ENCODE data around the gene DISP2.
A peak's percentile ranks its signal among the peaks of the same experiment; 100 is the strongest.

DISP2 gene

GRCh38 chr15:40342416-40343320 is 15.4 kb upstream of the DISP2 start:
- Mint-ChIP-seq H3K4me3 (no peak overlapping the region), H3K4me1 (peaks cover 14 to 20% of the 10 kb centered on the region in 2 donors), H3K9me3 (no peaks in the 10 kb centered on the region), H3K27ac (no peak overlapping the region), H3K36me3 (no peaks in the 10 kb centered on the region), H3K27me3 (peaks cover 0 to 13% of the 10 kb centered on the region in 2 donors)
- ATAC-seq (replicated peaks) (no peak), DNase-seq (no peak)

- no peak overlapping the region for H3K4me3 Mint-ChIP-seq
- H3K27me3 Mint-ChIP-seq, result peaks cover 0 to 4% of the 10 kb centered on the region in 2 donors
- no peaks in the 10 kb centered on the region for H3K9me3 Mint-ChIP-seq
- peaks cover 8 to 12% of the 10 kb centered on the region in 2 donors for H3K4me1 Mint-ChIP-seq
- no peak for ATAC-seq (replicated peaks)
- H3K36me3 Mint-ChIP-seq, result no peaks in the 10 kb centered on the region
- DNase-seq, result no peak
- no peak overlapping the region for H3K27ac Mint-ChIP-seq
Observed at GRCh38 chr15:40343512-40343911, 14.5 kb upstream of the DISP2 start.

GRCh38 chr15:40344217-40344616 is 13.8 kb upstream of the DISP2 start:
- Mint-ChIP-seq H3K4me3 (no peak overlapping the region), H3K36me3 (no peaks in the 10 kb centered on the region), H3K4me1 (peaks cover 5 to 7% of the 10 kb centered on the region in 2 donors), H3K27me3 (no peaks in the 10 kb centered on the region), H3K27ac (no peak overlapping the region), H3K9me3 (no peaks in the 10 kb centered on the region)
- DNase-seq, result no peak
- no peak for ATAC-seq (replicated peaks)

GRCh38 chr15:40344631-40345120 is 13.3 kb upstream of the DISP2 start:
- Mint-ChIP-seq H3K9me3 (no peaks in the 10 kb centered on the region), H3K4me1 (peaks cover 5 to 7% of the 10 kb centered on the region in 2 donors), H3K4me3 (no peak overlapping the region), H3K27me3 (no peaks in the 10 kb centered on the region), H3K27ac (no peak overlapping the region), H3K36me3 (no peaks in the 10 kb centered on the region)
- peak; percentile 84 to 85 for ATAC-seq (replicated peaks)
- DNase-seq, result peak; percentile 55

GRCh38 chr15:40345225-40345866 is 12.7 kb upstream of the DISP2 start:
- Mint-ChIP-seq H3K4me1 (peaks cover 5 to 7% of the 10 kb centered on the region in 2 donors), H3K36me3 (no peaks in the 10 kb centered on the region), H3K9me3 (no peaks in the 10 kb centered on the region), H3K4me3 (no peak overlapping the region), H3K27me3 (no peaks in the 10 kb centered on the region), H3K27ac (no peak overlapping the region)
- DNase-seq (no peak), ATAC-seq (replicated peaks) (no peak)

- DNase-seq, result no peak
Observed at GRCh38 chr15:40345867-40346578, 12.0 kb upstream of the DISP2 start.

GRCh38 chr15:40346579-40347558 is 11.2 kb upstream of the DISP2 start:
- H3K4me3 Mint-ChIP-seq, result no peak overlapping the region
- H3K36me3 Mint-ChIP-seq, result no peaks in the 10 kb centered on the region

More at GRCh38 chr15:40345867-40346578, 12.0 kb upstream of the DISP2 start:
- Mint-ChIP-seq H3K4me1 (peaks cover 5 to 7% of the 10 kb centered on the region in 2 donors), H3K9me3 (no peaks in the 10 kb centered on the region), H3K27me3 (no peaks in the 10 kb centered on the region), H3K4me3 (no peak overlapping the region), H3K27ac (no peak overlapping the region), H3K36me3 (no peaks in the 10 kb centered on the region)
- ATAC-seq (replicated peaks), result no peak

GRCh38 chr15:40347559-40348473 is 10.2 kb upstream of the DISP2 start:
- H3K9me3 Mint-ChIP-seq, result no peaks in the 10 kb centered on the region
- H3K4me1 Mint-ChIP-seq, result peaks cover 5 to 7% of the 10 kb centered on the region in 2 donors
- DNase-seq (no peak), ATAC-seq (replicated peaks) (no peak)
- H3K27ac Mint-ChIP-seq, result no peak overlapping the region
- H3K27me3 Mint-ChIP-seq, result no peaks in the 10 kb centered on the region
- H3K4me3 Mint-ChIP-seq, result no peak overlapping the region
- H3K36me3 Mint-ChIP-seq, result no peaks in the 10 kb centered on the region

More at GRCh38 chr15:40346579-40347558, 11.2 kb upstream of the DISP2 start:
- H3K9me3 Mint-ChIP-seq, result no peaks in the 10 kb centered on the region
- no peak overlapping the region for H3K27ac Mint-ChIP-seq
- ATAC-seq (replicated peaks) (no peak), DNase-seq (no peak)
- H3K27me3 Mint-ChIP-seq, result no peaks in the 10 kb centered on the region
- peaks cover 5 to 7% of the 10 kb centered on the region in 2 donors for H3K4me1 Mint-ChIP-seq

- no peak overlapping the region for H3K27ac Mint-ChIP-seq
- H3K4me3 Mint-ChIP-seq, result no peak overlapping the region
- no peak for DNase-seq
- H3K9me3 Mint-ChIP-seq, result no peaks in the 10 kb centered on the region
- H3K27me3 Mint-ChIP-seq, result no peaks in the 10 kb centered on the region
- peaks cover 5 to 7% of the 10 kb centered on the region in 2 donors for H3K4me1 Mint-ChIP-seq
- no peaks in the 10 kb centered on the region for H3K36me3 Mint-ChIP-seq
- ATAC-seq (replicated peaks), result no peak
Observed at GRCh38 chr15:40348474-40348870, 9.5 kb upstream of the DISP2 start.

- peaks cover 5 to 7% of the 10 kb centered on the region in 2 donors for H3K4me1 Mint-ChIP-seq
- no peaks in the 10 kb centered on the region for H3K27me3 Mint-ChIP-seq
- no peaks in the 10 kb centered on the region for H3K9me3 Mint-ChIP-seq
- no peak for ATAC-seq (replicated peaks)
- no peak overlapping the region for H3K27ac Mint-ChIP-seq
- no peaks in the 10 kb centered on the region for H3K36me3 Mint-ChIP-seq
- no peak overlapping the region for H3K4me3 Mint-ChIP-seq
- DNase-seq, result no peak
Observed at GRCh38 chr15:40349163-40349562, 8.9 kb upstream of the DISP2 start.

- no peak for DNase-seq
- H3K4me1 Mint-ChIP-seq, result peaks cover 0 to 2% of the 10 kb centered on the region in 2 donors
- H3K36me3 Mint-ChIP-seq, result no peaks in the 10 kb centered on the region
- no peaks in the 10 kb centered on the region for H3K9me3 Mint-ChIP-seq
- no peak overlapping the region for H3K27ac Mint-ChIP-seq
- no peak overlapping the region for H3K4me3 Mint-ChIP-seq
- no peak for ATAC-seq (replicated peaks)
- peaks cover 0 to 5% of the 10 kb centered on the region in 2 donors for H3K27me3 Mint-ChIP-seq
Observed at GRCh38 chr15:40352281-40352901, 5.6 kb upstream of the DISP2 start.

GRCh38 chr15:40353697-40354096 is 4.3 kb upstream of the DISP2 start:
- DNase-seq, result no peak
- H3K9me3 Mint-ChIP-seq, result no peaks in the 10 kb centered on the region
- H3K36me3 Mint-ChIP-seq, result no peaks in the 10 kb centered on the region
- H3K4me3 Mint-ChIP-seq, result no peak overlapping the region
- H3K27me3 Mint-ChIP-seq, result peaks cover 0 to 5% of the 10 kb centered on the region in 2 donors
- H3K27ac Mint-ChIP-seq, result no peak overlapping the region
- ATAC-seq (replicated peaks), result no peak
- H3K4me1 Mint-ChIP-seq, result peaks cover 4 to 5% of the 10 kb centered on the region in 2 donors
